ENCODE results near the gene PDCL2.

Gene PDCL2

GRCh38 chr4:55539658-55540057 is 52.4 kb downstream of the PDCL2 start:
- Histone ChIP-seq H3K27me3 (ENCODE audit: low read length) (no peaks in the 10 kb centered on the region), H3F3A (ENCODE audit: insufficient read depth) (no peaks in the 10 kb centered on the region), H3K79me2 (ENCODE audit: insufficient read depth, low read length) (no peaks in the 10 kb centered on the region), H2AFZ (ENCODE audit: low read depth, low read length, severe bottlenecking) (no peak overlapping the region), H3K4me3 (ENCODE audit: insufficient read depth, low read length, poor library complexity, severe bottlenecking) (no peak overlapping the region), H3K9ac (ENCODE audit: low read length) (no peak overlapping the region), H3K9me3 (ENCODE audit: insufficient read depth, low read length) (no peaks in the 10 kb centered on the region), H3K9me2 (replicated peaks; ENCODE audit: insufficient read depth, low read length) (no peaks in the 10 kb centered on the region), H3K27ac (ENCODE audit: low read depth, low read length) (no peak overlapping the region), H4K20me1 (ENCODE audit: low read depth, low read length) (0 out of 2 replicates have a peak, but pooled peaks cover 3% of the 10 kb centered on the region), H3K36me3 (ENCODE audit: low read length) (no peaks in the 10 kb centered on the region), H3K4me2 (ENCODE audit: low read depth, low read length, poor library complexity, severe bottlenecking) (no peak overlapping the region)
- TF ChIP-seq EZH2phosphoT487 (conservative IDR thresholded peaks at IDR 0.05; ENCODE audit: low read length), result no peak
- TF ChIP-seq CTCF (IDR thresholded peaks at IDR 0.05; ENCODE audit: insufficient read depth, low read length, poor library complexity, severe bottlenecking), result no peak

GRCh38 chr4:55538531-55538930 is 53.5 kb downstream of the PDCL2 start:
- H3K9me3 ChIP-seq (ENCODE audit: insufficient read depth, low read length), result no peaks in the 10 kb centered on the region
- no peaks in the 10 kb centered on the region for H3K79me2 ChIP-seq (ENCODE audit: insufficient read depth, low read length)
- no peak overlapping the region for H3K9ac ChIP-seq (ENCODE audit: low read length)
- H3K4me2 ChIP-seq (ENCODE audit: low read depth, low read length, poor library complexity, severe bottlenecking), result no peak overlapping the region
- no peaks in the 10 kb centered on the region for H4K20me1 ChIP-seq (ENCODE audit: low read depth, low read length)
- TF ChIP-seq CTCF (IDR thresholded peaks at IDR 0.05; ENCODE audit: insufficient read depth, low read length, poor library complexity, severe bottlenecking) (no peak), EZH2phosphoT487 (conservative IDR thresholded peaks at IDR 0.05; ENCODE audit: low read length) (no peak)
- no peaks in the 10 kb centered on the region for H3K27me3 ChIP-seq (ENCODE audit: low read length)
- no peak overlapping the region for H3K27ac ChIP-seq (ENCODE audit: low read depth, low read length)
- H3K9me2 ChIP-seq (replicated peaks; ENCODE audit: insufficient read depth, low read length), result no peaks in the 10 kb centered on the region
- no peak overlapping the region for H3K4me3 ChIP-seq (ENCODE audit: insufficient read depth, low read length, poor library complexity, severe bottlenecking)
- H2AFZ ChIP-seq (ENCODE audit: low read depth, low read length, severe bottlenecking), result no peak overlapping the region
- H3K36me3 ChIP-seq (ENCODE audit: low read length), result no peaks in the 10 kb centered on the region
- no peaks in the 10 kb centered on the region for H3F3A ChIP-seq (ENCODE audit: insufficient read depth)

- Histone ChIP-seq H3K4me2 (ENCODE audit: low read depth, low read length, poor library complexity, severe bottlenecking) (no peak overlapping the region), H4K20me1 (ENCODE audit: low read depth, low read length) (no peaks in the 10 kb centered on the region), H3K27me3 (ENCODE audit: low read length) (no peaks in the 10 kb centered on the region), H3K9me2 (replicated peaks; ENCODE audit: insufficient read depth, low read length) (no peaks in the 10 kb centered on the region), H3F3A (ENCODE audit: insufficient read depth) (no peaks in the 10 kb centered on the region), H3K36me3 (ENCODE audit: low read length) (no peaks in the 10 kb centered on the region), H3K9me3 (ENCODE audit: insufficient read depth, low read length) (no peaks in the 10 kb centered on the region), H3K9ac (ENCODE audit: low read length) (no peak overlapping the region), H3K4me3 (ENCODE audit: insufficient read depth, low read length, poor library complexity, severe bottlenecking) (no peak overlapping the region), H3K79me2 (ENCODE audit: insufficient read depth, low read length) (no peaks in the 10 kb centered on the region), H2AFZ (ENCODE audit: low read depth, low read length, severe bottlenecking) (no peak overlapping the region), H3K27ac (ENCODE audit: low read depth, low read length) (no peak overlapping the region)
- no peak for TF ChIP-seq CTCF (IDR thresholded peaks at IDR 0.05; ENCODE audit: insufficient read depth, low read length, poor library complexity, severe bottlenecking)
Measured at GRCh38 chr4:55534306-55534705, 57.7 kb downstream of the PDCL2 start.

- no peaks in the 10 kb centered on the region for H3K9me3 ChIP-seq (ENCODE audit: insufficient read depth, low read length)
- H3K27ac ChIP-seq (ENCODE audit: low read depth, low read length), result no peak overlapping the region
- H3K27me3 ChIP-seq (ENCODE audit: low read length), result no peaks in the 10 kb centered on the region
- H3K9ac ChIP-seq (ENCODE audit: low read length), result no peak overlapping the region
- no peaks in the 10 kb centered on the region for H3K9me2 ChIP-seq (replicated peaks; ENCODE audit: insufficient read depth, low read length)
- no peak overlapping the region for H2AFZ ChIP-seq (ENCODE audit: low read depth, low read length, severe bottlenecking)
- H3K36me3 ChIP-seq (ENCODE audit: low read length), result no peaks in the 10 kb centered on the region
- TF ChIP-seq EZH2phosphoT487 (conservative IDR thresholded peaks at IDR 0.05; ENCODE audit: low read length) (no peak), CTCF (IDR thresholded peaks at IDR 0.05; ENCODE audit: insufficient read depth, low read length, poor library complexity, severe bottlenecking) (no peak)
- no peak overlapping the region for H3K4me2 ChIP-seq (ENCODE audit: low read depth, low read length, poor library complexity, severe bottlenecking)
- H3F3A ChIP-seq (ENCODE audit: insufficient read depth), result no peaks in the 10 kb centered on the region
- H4K20me1 ChIP-seq (ENCODE audit: low read depth, low read length), result no peaks in the 10 kb centered on the region
- H3K79me2 ChIP-seq (ENCODE audit: insufficient read depth, low read length), result no peaks in the 10 kb centered on the region
- H3K4me3 ChIP-seq (ENCODE audit: insufficient read depth, low read length, poor library complexity, severe bottlenecking), result no peak overlapping the region
Measured at GRCh38 chr4:55530691-55531090, 61.4 kb downstream of the PDCL2 start.

Measured in SU-DHL-6 (cell line).